Activated naive CD4-positive, alpha-beta T cell (primary cell): ENCODE measurements around the gene BAMBI.
"Not testable (repeated sequence)": the region's sequence is repeated elsewhere in the genome, so short reads cannot be mapped to it uniquely, and the experiment has no call there.

ENCODE experiments used
- DNase-seq, 4 experiments: peaks; one replicate each; lab custom pipeline; 2025; lab: John Stamatoyannopoulos, UW

BAMBI gene

GRCh38 chr10:28676968-28677887, at the start of gene BAMBI:
Gene BAMBI, plus strand, starts transcription at chr10:28677521. Its CDS starts 377 bp downstream, at chr10:28677898.
- peak; percentile 60 to 87 (median 70) for DNase-seq

GRCh38 chr10:28628184-28628893, 49.0 kb upstream of the BAMBI start:
- peak; percentile 7 to 46 (median 22) for DNase-seq

- no peak for DNase-seq
These were observed 45.3 kb upstream of the BAMBI start for GRCh38 chr10:28631896-28632583.

- DNase-seq, result no peak
These were observed 44.8 kb upstream of the BAMBI start for GRCh38 chr10:28632584-28632945.

GRCh38 chr10:28633750-28634149, 43.6 kb upstream of the BAMBI start:
- DNase-seq, result no peak

- DNase-seq, result no peak
These were observed 40.0 kb upstream of the BAMBI start for GRCh38 chr10:28637346-28637745.

- DNase-seq, result no peak
These were observed 38.9 kb upstream of the BAMBI start for GRCh38 chr10:28638392-28638791.

- DNase-seq, result no peak
These were observed 36.8 kb upstream of the BAMBI start for GRCh38 chr10:28640551-28640950.

- no peak for DNase-seq
These were observed 32.7 kb upstream of the BAMBI start for GRCh38 chr10:28644647-28645046.

- no peak for DNase-seq
These were observed 25.2 kb upstream of the BAMBI start for GRCh38 chr10:28652106-28652505.

GRCh38 chr10:28652703-28653102, 24.6 kb upstream of the BAMBI start:
- DNase-seq, result no peak

- DNase-seq, result not testable (repeated sequence)
These were observed 18.5 kb upstream of the BAMBI start for GRCh38 chr10:28658824-28659223.

GRCh38 chr10:28661035-28661434, 16.3 kb upstream of the BAMBI start:
- no peak for DNase-seq

- DNase-seq, result peak in 3 of 4 experiments; percentile 28 to 44 (median 32)
These were observed 13.5 kb upstream of the BAMBI start for GRCh38 chr10:28663576-28664368.

GRCh38 chr10:28664369-28664740, 13.0 kb upstream of the BAMBI start:
- DNase-seq, result no peak

- DNase-seq, result no peak
These were observed 10.4 kb upstream of the BAMBI start for GRCh38 chr10:28666751-28667467.

GRCh38 chr10:28668363-28669226, 8.7 kb upstream of the BAMBI start:
- DNase-seq, result peak in 2 of 4 experiments; percentile 13 to 18

- no peak for DNase-seq
These were observed 7.8 kb upstream of the BAMBI start for GRCh38 chr10:28669227-28670173.

- no peak for DNase-seq
These were observed 2.5 kb upstream of the BAMBI start for GRCh38 chr10:28674782-28675181.
